Measurements from ENCODE around the gene INTS2. TPM values are rescaled to one million over a fixed set of nuclear protein-coding genes. Genes with fewer than 3 reads are reported as not detected.
"Not testable (repeated sequence)": the region's sequence is repeated elsewhere in the genome, so short reads cannot be mapped to it uniquely, and the experiment has no call there.

INTS2 gene
- total RNA-seq, 2 donors from 2014 or later = 10.9 to 12.2 TPM

- no peak for TF ChIP-seq CTCF (IDR thresholded peaks at IDR 0.05)
These were observed 100.0 kb downstream of the INTS2 start for GRCh38 chr17:61827649-61828395.

GRCh38 chr17:61826866-61827265 lies 100.9 kb downstream of the INTS2 start:
- H3K9ac ChIP-seq (ENCODE audit: low read depth in 2 of 2, low read length in 2 of 2); DNase-seq; H3K4me3 ChIP-seq; H3K27me3 ChIP-seq; H3K27ac ChIP-seq; intact Hi-C loops (cut with DNase I); H3K4me1 ChIP-seq; H3K36me3 ChIP-seq; H3K9me3 ChIP-seq: not testable (repeated sequence)

More at GRCh38 chr17:61827649-61828395, 100.0 kb downstream of the INTS2 start:
- Histone ChIP-seq H3K4me3 (no peak overlapping the region), H3K27ac (no peak overlapping the region), H3K27me3 (no peaks in the 10 kb centered on the region), H3K9ac (ENCODE audit: low read depth in 2 of 2, low read length in 2 of 2) (no peak overlapping the region), H3K36me3 (no peaks in the 10 kb centered on the region), H3K4me1 (no peaks in the 10 kb centered on the region), H3K9me3 (no peaks in the 10 kb centered on the region)
- intact Hi-C loops (cut with DNase I) = no loop called here
- DNase-seq = no peak

GRCh38 chr17:61826198-61826597 lies 101.6 kb downstream of the INTS2 start:
- H3K4me3 ChIP-seq; DNase-seq; H3K27me3 ChIP-seq; H3K36me3 ChIP-seq; H3K9me3 ChIP-seq; H3K4me1 ChIP-seq; intact Hi-C loops (cut with DNase I); H3K27ac ChIP-seq; H3K9ac ChIP-seq (ENCODE audit: low read depth in 2 of 2, low read length in 2 of 2): not testable (repeated sequence)

- intact Hi-C loops (cut with DNase I) = no loop called here
- DNase-seq = no peak
- no peak overlapping the region for H3K27ac ChIP-seq
These were observed 102.2 kb downstream of the INTS2 start for GRCh38 chr17:61825448-61826137.

GRCh38 chr17:61822326-61823285 lies 105.2 kb downstream of the INTS2 start:
- Histone ChIP-seq H3K9me3 (no peaks in the 10 kb centered on the region), H3K27me3 (no peaks in the 10 kb centered on the region), H3K27ac (no peak overlapping the region), H3K9ac (ENCODE audit: low read depth in 2 of 2, low read length in 2 of 2) (no peak overlapping the region), H3K4me1 (no peaks in the 10 kb centered on the region), H3K4me3 (no peak overlapping the region), H3K36me3 (no peaks in the 10 kb centered on the region)
- TF ChIP-seq CTCF (IDR thresholded peaks at IDR 0.05) = no peak
- intact Hi-C loops (cut with DNase I) = no loop called here
- DNase-seq = no peak

More at GRCh38 chr17:61825448-61826137, 102.2 kb downstream of the INTS2 start:
- no peak overlapping the region for H3K4me3 ChIP-seq
- no peaks in the 10 kb centered on the region for H3K27me3 ChIP-seq
- no peaks in the 10 kb centered on the region for H3K4me1 ChIP-seq
- no peaks in the 10 kb centered on the region for H3K9me3 ChIP-seq
- TF ChIP-seq CTCF (IDR thresholded peaks at IDR 0.05) = no peak
- no peaks in the 10 kb centered on the region for H3K36me3 ChIP-seq
- no peak overlapping the region for H3K9ac ChIP-seq (ENCODE audit: low read depth in 2 of 2, low read length in 2 of 2)

- Histone ChIP-seq H3K9me3 (no peaks in the 10 kb centered on the region), H3K4me3 (no peak overlapping the region), H3K36me3 (no peaks in the 10 kb centered on the region), H3K9ac (ENCODE audit: low read depth in 2 of 2, low read length in 2 of 2) (no peak overlapping the region), H3K27me3 (no peaks in the 10 kb centered on the region), H3K4me1 (no peaks in the 10 kb centered on the region), H3K27ac (no peak overlapping the region)
- TF ChIP-seq CTCF (IDR thresholded peaks at IDR 0.05) = no peak
- DNase-seq = no peak
- intact Hi-C loops (cut with DNase I) = no loop called here
These were observed 106.1 kb downstream of the INTS2 start for GRCh38 chr17:61821655-61822054.

GRCh38 chr17:61819265-61819664 lies 108.5 kb downstream of the INTS2 start:
- H3K9me3 ChIP-seq; H3K27me3 ChIP-seq; H3K4me3 ChIP-seq; H3K27ac ChIP-seq; H3K9ac ChIP-seq (ENCODE audit: low read depth in 2 of 2, low read length in 2 of 2); intact Hi-C loops (cut with DNase I); H3K4me1 ChIP-seq; DNase-seq; H3K36me3 ChIP-seq: not testable (repeated sequence)
